GM18499 (cell line): ENCODE data around the gene LIF.
"Not testable (repeated sequence)": the region's sequence is repeated elsewhere in the genome, so short reads cannot be mapped to it uniquely, and the experiment has no call there.

Source experiments
- ATAC-seq: cut with Tn5 transposase; IDR thresholded peaks from one replicate; pipeline ENCODE4 v1.9.1; 2021; ENCODE audit warnings: moderate number of reproducible peaks; ENCODE audit not compliant: insufficient read depth, unreplicated experiment

LIF gene

GRCh38 chr22:30230330-30230729, 16.2 kb downstream of the LIF start:
- no peak for ATAC-seq

- no peak for ATAC-seq
These were observed 17.8 kb downstream of the LIF start for GRCh38 chr22:30228509-30229359.

- ATAC-seq: no peak
These were observed 18.9 kb downstream of the LIF start for GRCh38 chr22:30227438-30228228.

DNA sequence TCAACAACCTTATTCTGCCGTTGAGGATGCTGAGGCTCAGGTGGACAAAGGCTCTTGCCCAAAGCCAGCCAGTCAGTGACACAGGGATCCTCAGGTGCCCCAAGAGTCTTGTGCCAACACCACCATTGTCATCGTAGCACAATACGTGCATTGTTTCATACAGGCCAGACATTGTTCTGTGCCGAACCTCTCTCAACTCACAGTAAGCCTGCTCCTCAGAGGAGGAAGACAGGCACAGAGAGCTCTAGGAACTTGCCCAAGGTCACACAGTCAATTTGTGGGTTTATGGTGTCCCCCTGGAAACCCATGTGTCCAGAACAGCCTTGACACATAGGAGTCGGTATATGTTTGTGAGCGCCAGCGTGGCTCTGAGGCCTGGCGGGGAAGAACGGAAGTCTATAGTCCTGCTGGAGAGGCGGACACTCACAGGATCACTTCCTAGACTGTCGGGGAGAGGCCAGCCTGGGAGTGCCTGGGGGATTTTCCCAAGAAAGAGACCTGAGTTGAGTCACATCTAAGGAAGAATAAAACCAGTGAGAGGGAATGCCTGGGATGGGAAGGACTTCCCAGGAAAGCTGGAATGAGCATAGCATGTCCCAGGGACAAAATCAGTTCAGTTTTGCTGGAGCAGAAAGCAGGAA, 20.2 kb downstream of the LIF start:
- ATAC-seq: no peak

DNA sequence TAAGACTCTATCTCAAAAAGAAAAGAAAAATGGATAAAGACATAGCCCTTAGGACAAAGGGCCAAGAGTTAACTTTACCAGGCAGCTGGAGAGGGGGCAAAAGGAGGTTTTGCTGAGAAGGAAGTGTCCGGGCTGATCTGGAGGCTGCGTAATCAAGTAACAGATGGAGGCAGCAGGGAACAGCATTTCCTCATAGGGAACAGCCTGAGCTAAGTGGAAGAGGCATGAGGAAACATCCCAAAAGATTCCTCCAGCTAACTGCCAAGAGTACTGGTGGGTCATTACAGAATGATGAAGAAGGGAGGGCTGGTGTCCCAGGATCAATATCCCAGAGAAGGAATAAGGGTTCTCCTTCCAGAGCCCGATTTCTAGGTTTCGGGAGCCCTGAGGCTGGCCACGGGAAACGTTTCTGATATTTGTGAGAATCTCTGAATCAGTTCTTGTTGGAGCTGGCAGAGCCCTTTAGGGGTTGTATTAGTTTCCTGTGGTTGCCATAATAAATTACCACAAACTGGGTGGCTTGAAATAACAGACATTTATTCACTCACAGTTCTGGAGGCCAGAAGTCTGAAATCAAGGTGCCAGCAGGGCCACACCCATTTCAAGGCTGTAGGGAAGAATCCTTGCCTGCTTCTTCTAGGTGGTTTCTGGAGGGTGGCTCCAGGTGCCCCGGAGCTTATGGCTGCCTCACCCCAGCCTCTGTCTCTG, 21.2 kb downstream of the LIF start:
- ATAC-seq: no peak

GRCh38 chr22:30224161-30224857, 22.2 kb downstream of the LIF start:
- ATAC-seq: no peak

- ATAC-seq: no peak
These were observed 23.3 kb downstream of the LIF start for GRCh38 chr22:30223303-30223702.

DNA sequence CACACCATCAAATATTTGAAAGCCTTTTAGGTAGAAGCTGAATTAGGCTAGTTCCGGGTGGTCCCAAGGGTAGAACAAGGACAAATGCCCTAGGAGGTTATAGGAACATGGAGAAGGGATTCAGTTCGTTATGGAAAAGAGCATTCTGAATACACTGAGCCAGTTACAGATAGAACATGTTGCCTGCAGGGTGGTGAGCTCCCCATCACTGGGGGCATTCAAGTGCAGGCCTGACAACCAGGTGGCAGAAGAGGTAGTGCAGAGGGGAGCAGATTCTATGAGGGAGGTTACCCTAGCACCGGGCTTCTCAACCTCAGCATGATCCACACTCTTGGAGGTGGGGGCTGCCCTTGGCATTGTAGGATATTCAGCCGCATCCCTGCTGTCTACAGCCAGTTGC, 24.2 kb downstream of the LIF start:
- ATAC-seq: no peak

DNA sequence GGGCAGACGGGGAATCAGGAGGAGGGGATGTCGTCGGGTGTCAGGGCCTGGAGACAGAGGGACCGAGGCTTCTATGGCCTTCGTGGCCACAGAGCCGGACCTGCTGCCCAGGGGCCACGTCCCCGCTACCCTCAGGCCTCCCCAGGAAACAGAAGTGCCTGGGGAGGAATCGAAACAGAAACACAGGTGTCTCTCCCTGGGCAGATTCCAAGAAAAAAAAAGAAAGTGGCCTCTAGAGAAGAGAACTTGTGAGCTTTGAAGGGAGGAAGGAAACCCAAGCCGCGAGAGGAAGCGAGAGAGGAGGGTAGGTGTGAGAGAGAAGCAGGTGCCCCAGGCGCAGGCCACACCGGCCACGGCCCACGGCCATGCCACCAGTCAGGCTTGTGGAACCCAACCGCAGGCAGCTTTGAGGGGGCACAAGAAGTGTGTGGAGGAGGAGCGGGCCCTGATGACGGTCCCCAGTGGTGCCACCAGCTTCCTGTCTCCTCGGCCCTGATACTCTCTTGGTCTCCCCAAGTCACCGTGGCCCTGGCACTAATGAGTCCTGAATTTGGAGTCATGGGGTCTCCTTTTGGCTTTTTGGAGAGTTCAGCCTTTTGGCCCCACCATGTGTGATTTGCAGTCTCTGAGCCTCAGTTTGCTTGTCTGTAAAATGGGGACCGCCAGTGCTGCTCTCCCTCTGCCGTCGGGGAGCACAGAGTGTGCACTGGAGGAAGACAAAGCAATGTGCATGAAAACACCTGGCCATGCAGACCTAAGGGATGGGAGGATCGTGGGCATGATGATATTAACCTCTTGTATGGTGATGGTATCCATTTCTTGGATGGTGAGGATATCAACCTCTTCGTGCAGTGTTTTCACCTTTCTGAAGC, 25.2 kb downstream of the LIF start:
- no peak for ATAC-seq

DNA sequence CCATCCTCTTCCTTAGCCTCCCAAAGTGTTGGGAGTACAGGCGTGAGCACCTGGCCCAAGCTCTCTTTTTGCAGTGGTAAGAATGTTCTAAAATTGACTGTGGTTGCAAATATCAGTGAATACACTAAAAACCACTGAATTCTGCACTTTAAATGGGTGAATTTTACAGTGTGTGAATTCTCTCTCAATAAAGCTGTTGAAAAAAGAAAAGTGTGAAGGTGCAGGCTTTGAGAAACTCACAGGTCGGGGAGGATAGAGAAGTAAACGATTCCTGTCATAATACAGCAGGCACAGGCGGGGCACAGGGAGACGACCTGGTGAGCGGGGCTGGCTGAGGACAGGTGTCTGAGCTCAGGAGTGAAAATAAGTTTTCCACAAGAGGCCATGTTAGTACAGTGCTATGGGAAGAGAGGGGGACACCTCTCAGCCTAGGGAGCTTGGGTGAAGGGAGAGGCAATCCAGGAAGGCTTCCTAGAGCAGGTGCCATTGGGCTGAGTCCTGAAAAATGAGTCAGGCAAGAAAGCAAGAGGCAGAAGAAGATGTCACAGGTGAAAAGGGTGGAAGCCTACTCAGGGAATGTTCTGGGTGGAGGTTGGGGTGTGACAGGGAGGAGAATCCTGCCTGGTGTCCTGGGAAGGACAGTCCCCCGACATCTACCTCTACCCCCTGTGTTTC, 26.1 kb downstream of the LIF start:
- no peak for ATAC-seq

DNA sequence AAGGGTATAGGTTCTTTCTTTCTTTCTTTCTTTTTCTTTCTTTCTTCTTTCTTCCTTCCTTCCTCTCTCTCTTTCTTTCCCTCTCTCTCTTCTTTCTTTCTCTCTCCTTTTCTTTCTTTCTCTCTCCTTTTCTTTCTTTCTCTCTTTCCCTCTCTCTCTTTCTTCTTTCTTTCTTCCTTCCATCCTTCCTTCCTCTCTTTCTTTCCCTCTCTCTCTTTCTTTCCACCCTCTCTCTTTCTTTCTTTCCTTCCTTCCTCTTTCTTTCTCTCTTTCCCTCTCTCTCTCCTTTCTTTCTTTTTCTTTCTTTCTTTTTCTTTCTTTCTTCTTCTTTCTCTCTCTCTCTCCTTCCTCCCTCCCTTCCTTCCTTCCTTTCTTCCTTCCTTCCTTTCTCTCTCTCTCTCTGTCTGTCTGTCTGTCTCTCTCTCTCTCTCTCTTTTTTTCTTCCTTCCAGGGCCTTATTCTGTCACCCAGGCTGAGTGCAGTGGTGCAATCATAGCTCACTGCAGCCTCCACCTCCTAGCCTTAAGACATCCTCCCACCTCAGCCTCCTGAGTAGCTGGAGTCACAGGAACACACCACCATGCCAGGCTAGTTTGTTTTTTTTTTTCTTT, 26.8 kb downstream of the LIF start:
- ATAC-seq: no peak

DNA sequence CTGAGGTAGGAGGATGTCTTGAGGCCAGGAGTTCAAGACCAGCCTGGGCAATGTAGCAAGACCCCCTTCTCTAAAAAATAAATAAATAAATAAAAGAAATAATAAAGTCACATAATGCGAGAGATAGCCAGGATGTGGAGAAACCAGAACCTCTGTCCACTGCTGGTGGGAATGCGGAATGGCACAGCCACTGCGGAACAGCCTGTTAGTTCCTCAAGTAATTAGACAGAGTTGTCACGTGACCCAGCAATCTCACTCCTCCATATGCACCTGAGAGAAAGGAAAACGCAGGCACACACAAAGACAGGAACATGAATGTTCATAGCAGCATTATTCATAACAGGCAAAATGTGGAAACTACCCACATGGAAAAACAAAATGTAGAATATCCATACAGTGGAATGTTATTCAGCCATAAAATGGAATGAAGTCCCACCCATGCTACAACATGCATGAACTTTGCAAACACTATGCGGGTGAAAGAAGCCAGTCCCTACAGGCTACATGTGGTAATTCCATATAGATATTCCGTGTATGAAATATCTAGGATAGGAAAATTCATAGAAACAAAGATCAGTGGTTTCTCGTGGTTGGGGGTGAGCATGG, 27.4 kb downstream of the LIF start:
- no peak for ATAC-seq

DNA sequence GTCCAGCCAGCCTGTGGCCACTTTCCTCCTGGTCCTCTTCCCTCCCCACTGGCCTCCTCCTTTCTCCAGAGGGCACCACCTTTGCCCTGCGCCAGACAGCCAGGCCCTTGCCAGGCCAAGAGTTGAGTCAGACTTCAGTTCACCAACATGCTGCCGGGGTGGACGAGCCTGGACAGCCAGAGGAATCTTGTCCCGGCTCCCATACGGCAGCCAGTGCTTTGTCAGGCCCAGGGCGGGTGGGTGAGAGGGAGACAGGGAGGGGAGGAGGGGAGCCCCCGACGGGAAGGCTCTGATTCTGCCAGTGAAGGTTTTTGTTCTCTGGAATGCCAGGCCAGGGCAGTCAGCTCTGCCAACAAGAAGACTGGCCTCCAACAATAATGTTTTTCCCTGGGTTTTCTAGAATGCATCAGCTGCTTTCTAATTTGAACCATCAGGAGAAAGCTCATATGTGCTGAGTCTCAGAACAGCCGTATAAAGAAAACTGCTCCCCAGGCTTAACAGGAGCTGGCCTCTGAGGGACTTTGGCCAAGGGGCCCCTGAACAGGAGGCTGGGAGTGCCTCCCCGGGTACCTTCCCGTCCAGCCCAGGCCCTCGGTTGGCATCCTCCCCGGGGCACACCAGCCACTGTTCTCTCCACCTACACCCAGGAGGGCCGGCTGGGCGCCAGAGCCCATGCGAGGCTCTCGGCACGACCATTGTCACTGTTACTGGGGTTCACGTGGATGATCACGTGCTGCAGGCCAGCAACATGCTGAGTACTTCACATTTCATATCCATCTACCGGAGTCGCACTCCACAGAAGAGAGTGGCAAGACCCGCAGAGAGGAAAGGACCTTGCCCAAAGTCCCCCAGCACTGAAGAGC, 28.6 kb downstream of the LIF start:
- no peak for ATAC-seq

GRCh38 chr22:30216710-30217109, 29.8 kb downstream of the LIF start:
- no peak for ATAC-seq

GRCh38 chr22:30216272-30216671, 30.3 kb downstream of the LIF start:
- ATAC-seq: not testable (repeated sequence)

- ATAC-seq: no peak
These were observed 31.7 kb downstream of the LIF start for GRCh38 chr22:30214703-30215407.
